Renal pelvis (tissue), 4 donors: ENCODE data around the gene TXN2. TPM values are rescaled to one million over a fixed set of nuclear protein-coding genes. Genes with fewer than 3 reads are reported as not detected.
"Not testable (repeated sequence)": the region's sequence is repeated elsewhere in the genome, so short reads cannot be mapped to it uniquely, and the experiment has no call there.

Experiments
- DNase-seq: peaks from one replicate; pipeline ENCODE4 v3.0.0-alpha.2; 2013
- polyA plus RNA-seq, 3 donors: library from polyadenylated mRNA; unstranded; fragments of 120-200 nt; gene quantifications; one replicate each; pipeline ENCODE4 v1.2.1, GENCODE V29; 2013; ENCODE audit not compliant: insufficient read length in 3 of 3

The TXN2 gene
- polyA plus RNA-seq, 3 donors, result 124 to 142 (median 126) TPM

- DNase-seq, result peak; percentile 88
Measured at GRCh38 chr22:36461665-36462649, 19.5 kb downstream of the TXN2 start.

- no peak for DNase-seq
Measured at GRCh38 chr22:36460202-36460601, 21.2 kb downstream of the TXN2 start.

- DNase-seq, result no peak
Measured at GRCh38 chr22:36457688-36458450, 23.6 kb downstream of the TXN2 start.

- DNase-seq, result no peak
Measured at GRCh38 chr22:36456464-36456845, 25.0 kb downstream of the TXN2 start.

GRCh38 chr22:36455571-36456463 lies 25.6 kb downstream of the TXN2 start:
- no peak for DNase-seq

GRCh38 chr22:36454916-36455570 lies 26.4 kb downstream of the TXN2 start:
- DNase-seq, result peak; percentile 86

GRCh38 chr22:36453855-36454378 lies 27.5 kb downstream of the TXN2 start:
- DNase-seq, result no peak

GRCh38 chr22:36452978-36453607 lies 28.3 kb downstream of the TXN2 start:
- DNase-seq, result not testable (repeated sequence)

GRCh38 chr22:36452250-36452977 lies 29.0 kb downstream of the TXN2 start:
- no peak for DNase-seq

- DNase-seq, result not testable (repeated sequence)
Measured at GRCh38 chr22:36450923-36451322, 30.5 kb downstream of the TXN2 start.

- DNase-seq, result no peak
Measured at GRCh38 chr22:36449596-36450175, 31.8 kb downstream of the TXN2 start.

- DNase-seq, result no peak
Measured at GRCh38 chr22:36447632-36448031, 33.8 kb downstream of the TXN2 start.

- DNase-seq, result no peak
Measured at GRCh38 chr22:36445158-36445668, 36.2 kb downstream of the TXN2 start.

GRCh38 chr22:36443198-36443770 lies 38.2 kb downstream of the TXN2 start:
- no peak for DNase-seq

GRCh38 chr22:36442506-36443197 lies 38.8 kb downstream of the TXN2 start:
- DNase-seq, result no peak

- DNase-seq, result no peak
Measured at GRCh38 chr22:36440429-36441002, 40.9 kb downstream of the TXN2 start.

- peak; percentile 66 for DNase-seq
Measured at GRCh38 chr22:36439481-36440271, 41.8 kb downstream of the TXN2 start.
